GM12872 (cell line): Measurements from ENCODE around the gene ADH1C.

Experiments used
- TF ChIP-seq, protein P1 (sequence below): IDR thresholded peaks from 3 replicates; pipeline ENCODE4 v1.5.1; 2011; ENCODE audit warnings: low read depth, mild to moderate bottlenecking, low read length, moderate library complexity; ENCODE audit not compliant: insufficient read depth

Gene ADH1C

DNA sequence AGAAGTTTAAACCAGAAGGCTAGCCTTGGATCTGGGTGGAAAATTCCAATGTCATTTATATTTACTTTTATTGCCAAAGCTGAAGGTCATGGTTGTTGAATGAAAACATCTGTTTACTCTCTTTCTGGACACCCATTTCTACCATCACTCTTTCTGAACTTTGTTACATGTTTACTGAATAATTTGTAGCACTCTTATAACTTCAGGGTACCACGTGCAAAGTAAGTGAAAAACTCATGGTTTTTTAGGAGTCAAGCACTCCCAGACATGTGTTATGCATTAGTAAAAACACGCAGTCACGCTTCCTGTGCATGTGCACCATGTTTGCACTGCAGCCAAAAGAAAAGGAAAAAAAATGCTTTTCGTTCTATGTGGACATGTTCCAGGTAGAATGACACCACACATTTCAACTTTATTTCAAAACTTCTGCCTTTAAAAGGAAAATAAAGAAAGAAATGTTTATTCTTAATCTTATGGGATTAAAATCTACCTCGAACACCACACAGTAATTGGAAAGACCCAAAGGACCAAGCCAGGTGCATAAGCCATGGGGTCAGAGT, 31.4 kb upstream of the ADH1C start:
- TF ChIP-seq, protein P1, sequence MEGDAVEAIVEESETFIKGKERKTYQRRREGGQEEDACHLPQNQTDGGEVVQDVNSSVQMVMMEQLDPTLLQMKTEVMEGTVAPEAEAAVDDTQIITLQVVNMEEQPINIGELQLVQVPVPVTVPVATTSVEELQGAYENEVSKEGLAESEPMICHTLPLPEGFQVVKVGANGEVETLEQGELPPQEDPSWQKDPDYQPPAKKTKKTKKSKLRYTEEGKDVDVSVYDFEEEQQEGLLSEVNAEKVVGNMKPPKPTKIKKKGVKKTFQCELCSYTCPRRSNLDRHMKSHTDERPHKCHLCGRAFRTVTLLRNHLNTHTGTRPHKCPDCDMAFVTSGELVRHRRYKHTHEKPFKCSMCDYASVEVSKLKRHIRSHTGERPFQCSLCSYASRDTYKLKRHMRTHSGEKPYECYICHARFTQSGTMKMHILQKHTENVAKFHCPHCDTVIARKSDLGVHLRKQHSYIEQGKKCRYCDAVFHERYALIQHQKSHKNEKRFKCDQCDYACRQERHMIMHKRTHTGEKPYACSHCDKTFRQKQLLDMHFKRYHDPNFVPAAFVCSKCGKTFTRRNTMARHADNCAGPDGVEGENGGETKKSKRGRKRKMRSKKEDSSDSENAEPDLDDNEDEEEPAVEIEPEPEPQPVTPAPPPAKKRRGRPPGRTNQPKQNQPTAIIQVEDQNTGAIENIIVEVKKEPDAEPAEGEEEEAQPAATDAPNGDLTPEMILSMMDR, result no peak

DNA sequence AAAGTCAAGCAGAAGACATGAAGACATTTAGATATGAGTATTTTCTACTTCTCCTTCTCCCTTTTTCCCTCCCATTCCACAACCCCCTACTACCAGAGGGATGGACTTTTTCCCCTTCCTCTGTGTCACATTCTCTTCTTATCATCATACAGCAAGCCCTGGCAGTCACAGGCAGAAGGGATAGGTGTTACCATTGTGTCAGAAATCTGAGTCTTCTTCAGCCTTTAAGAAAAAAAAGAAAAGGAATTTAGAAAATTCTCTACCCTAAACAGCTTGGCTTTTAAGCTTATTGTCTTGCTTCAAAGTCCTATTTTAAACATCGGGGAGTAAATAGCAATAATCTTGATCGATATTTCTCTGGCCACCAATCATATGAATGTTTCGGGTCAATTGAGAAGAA, 30.9 kb upstream of the ADH1C start:
- TF ChIP-seq, protein P1, result no peak

DNA sequence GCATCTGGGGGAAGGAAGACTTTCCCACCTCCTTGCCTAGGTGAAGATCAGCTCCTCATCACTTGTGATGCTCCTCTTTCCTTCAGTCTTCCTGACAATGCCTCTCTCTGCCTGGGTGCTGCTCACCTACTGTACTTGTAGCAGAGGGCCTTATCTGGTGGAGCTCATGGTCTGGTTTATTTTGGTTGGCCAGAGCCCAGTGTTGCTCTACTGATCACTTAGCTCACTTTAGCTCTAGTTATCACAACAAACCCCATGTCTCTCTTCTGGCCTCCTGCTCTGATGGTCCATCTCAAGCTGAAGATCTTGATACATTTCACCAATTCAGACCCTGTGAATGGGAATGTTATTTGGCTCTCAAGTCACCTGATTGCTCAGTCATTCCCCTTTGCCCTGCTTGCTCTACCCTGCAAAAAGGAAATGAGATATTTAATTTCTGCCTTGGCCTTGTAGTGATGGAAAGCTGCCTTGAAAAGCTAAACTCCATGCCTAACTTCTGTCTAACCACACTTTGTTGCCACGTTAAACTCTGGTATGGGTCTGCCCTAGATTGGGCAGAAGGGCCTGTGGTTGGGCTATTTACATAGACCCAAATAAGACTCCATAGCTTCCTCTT, 30.3 kb upstream of the ADH1C start:
- TF ChIP-seq, protein P1, result no peak

DNA sequence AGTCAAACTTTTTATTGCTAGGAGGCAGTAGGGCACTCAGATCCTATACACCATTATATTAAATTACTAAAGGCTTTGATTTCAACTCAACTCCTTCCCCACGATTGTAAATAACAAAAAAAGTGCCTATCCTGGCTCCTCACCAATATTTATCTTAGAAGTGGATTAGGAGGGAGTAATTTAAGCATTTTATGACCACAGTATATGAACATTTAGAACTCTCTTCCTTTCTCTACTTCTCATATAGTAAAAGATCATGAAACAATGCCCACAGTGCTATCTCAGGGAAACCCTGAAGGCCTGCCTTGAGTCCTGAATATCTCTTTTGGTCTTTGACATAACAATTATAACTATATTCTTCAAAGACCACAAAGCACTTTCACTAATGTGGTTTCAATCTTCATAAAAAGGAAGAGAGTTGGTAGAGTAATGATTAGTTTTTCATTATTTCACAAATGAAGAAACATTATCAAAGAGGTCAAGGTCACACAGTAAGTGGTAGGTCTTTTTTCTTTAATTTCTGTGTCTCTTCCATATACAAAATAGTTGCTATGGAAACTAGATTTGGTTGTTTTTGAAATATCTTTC, 29.1 kb upstream of the ADH1C start:
- TF ChIP-seq, protein P1, result no peak

DNA sequence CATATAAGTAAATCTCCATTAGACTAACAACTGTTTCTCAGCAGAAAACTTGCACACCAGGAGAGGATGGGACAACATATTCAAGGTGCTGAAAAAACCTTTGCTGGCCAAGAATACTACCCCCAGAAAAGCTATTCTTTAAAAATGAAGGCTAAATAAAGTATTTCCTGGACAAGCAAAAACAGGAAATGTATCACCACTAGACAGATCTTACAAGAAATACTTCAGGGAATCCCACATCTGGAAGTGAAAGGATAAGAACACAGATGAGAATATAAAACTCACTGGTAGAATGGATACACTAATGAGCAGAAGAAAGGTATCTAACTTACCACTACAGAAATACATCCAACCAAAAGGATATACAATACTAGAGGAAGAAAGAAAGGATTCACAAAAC, 27.0 kb upstream of the ADH1C start:
- TF ChIP-seq, protein P1, result no peak

DNA sequence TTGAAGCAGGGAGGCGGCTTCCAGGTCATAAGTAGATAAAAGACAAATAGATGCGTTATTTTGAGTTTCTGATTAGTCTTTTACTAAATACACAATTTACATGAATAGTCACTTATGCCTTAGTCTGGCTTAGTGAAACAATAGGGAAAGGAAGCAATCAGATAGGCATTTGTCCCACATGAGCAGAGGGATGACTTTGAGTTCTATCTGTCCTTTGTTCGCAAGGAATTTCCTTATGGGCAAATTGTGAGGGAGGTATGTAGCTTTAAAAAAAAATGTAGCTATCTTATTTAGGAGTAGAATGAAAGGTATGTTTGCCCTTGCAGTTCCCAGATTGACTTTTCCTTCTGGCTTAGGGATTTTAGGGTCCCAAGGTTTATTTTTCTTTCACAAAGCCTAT, 26.3 kb upstream of the ADH1C start:
- TF ChIP-seq, protein P1, result no peak

DNA sequence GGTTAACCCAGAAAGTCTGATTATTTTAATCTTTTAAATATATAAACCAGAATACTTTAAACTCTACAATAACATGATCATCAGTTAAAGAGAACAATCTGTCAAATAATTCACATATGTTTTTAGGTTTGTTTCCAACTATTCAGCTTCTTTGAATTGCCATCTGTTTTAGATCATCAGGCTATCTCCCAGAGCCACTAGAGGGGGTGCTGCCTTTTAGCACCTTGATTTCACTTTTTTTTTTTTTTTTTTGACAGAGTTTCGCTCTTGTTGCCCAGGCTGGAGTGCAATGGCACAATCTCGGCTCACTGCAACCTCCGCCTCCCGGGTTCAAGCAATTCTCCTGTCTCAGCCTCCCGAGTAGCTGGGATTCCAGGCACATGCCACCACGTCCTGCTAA, 24.8 kb upstream of the ADH1C start:
- TF ChIP-seq, protein P1, result peak; percentile 46
